ENCODE measurements around the gene AP2B1.

GRCh38 chr17:35765756-35766488, 178.8 kb downstream of the AP2B1 start:
- TF ChIP-seq EGR1 (IDR thresholded peaks at IDR 0.05): no peak
- no peak for TF ChIP-seq RAD21 (IDR thresholded peaks at IDR 0.05; ENCODE audit: low read depth)
- TF ChIP-seq YY1 (IDR thresholded peaks at IDR 0.05; ENCODE audit: low read depth): no peak
- TF ChIP-seq CEBPB (IDR thresholded peaks at IDR 0.05): no peak
- TF ChIP-seq REST (IDR thresholded peaks at IDR 0.05; ENCODE audit: low read depth): no peak

All from Ishikawa (cell line).